OCI-LY3 (cell line): Measurements from ENCODE around the gene ANKRD6.

Experiments used
- H2AFZ ChIP-seq: fragments of 200-600, 300-600 bp; shearing (Covaris generic); 2 replicates; pipeline ENCODE4 v1.6.0; 2014; ENCODE audit warnings: antibody characterized with exemption, low read depth, low read length
- H3K27ac ChIP-seq: fragments of 200-600, 300-600 bp; sonication (generic); 2 replicates; pipeline ENCODE4 v1.5.1; 2014; ENCODE audit warnings: mild to moderate bottlenecking, low read length, moderate library complexity, mixed read lengths
- H3K27me3 ChIP-seq: fragments of 200-600, 300-600 bp; sonication (generic); 2 replicates; pipeline ENCODE4 v1.6.1; 2014; ENCODE audit warnings: low read depth, low read length, mixed read lengths
- H3K36me3 ChIP-seq: fragments of 200-600, 300-600 bp; sonication (generic); replicated peaks from 2 replicates; pipeline ENCODE3; 2014; ENCODE audit warnings: low read depth, low read length, mixed read lengths
- H3K4me1 ChIP-seq: fragments of 300-600, 200-600 bp; sonication (generic); 2 replicates; pipeline ENCODE4 v1.6.1; 2014; ENCODE audit warnings: low read length, mixed read lengths
- H3K4me2 ChIP-seq: fragments of 200-600, 300-600 bp; sonication (generic); 2 replicates; pipeline ENCODE4 v1.6.1; 2014; ENCODE audit warnings: low read length, mixed read lengths
- H3K4me3 ChIP-seq: fragments of 300-600, 200-600 bp; sonication (generic); 2 replicates; pipeline ENCODE4 v1.5.1; 2014; ENCODE audit warnings: antibody characterized with exemption, mild to moderate bottlenecking, low read length, moderate library complexity
- H3K79me2 ChIP-seq: fragments of 300-600, 200-600 bp; shearing (Covaris generic); 2 replicates; pipeline ENCODE4 v1.6.1; 2014; ENCODE audit warnings: mild to moderate bottlenecking, low read length, mixed read lengths
- H3K9ac ChIP-seq: fragments of 300-600, 200-600 bp; shearing (Covaris generic); 2 replicates; pipeline ENCODE4 v1.6.0; 2014; ENCODE audit warnings: mild to moderate bottlenecking, low read length, moderate library complexity
- H3K9me3 ChIP-seq: fragments of 200-600, 300-600 bp; shearing (Covaris generic); 2 replicates; pipeline ENCODE4 v1.6.1; 2014; ENCODE audit warnings: low read length, mixed read lengths; ENCODE audit not compliant: insufficient read depth
- H4K20me1 ChIP-seq: fragments of 200-600, 300-600 bp; sonication (generic); 2 replicates; pipeline ENCODE4 v1.6.1; 2016; ENCODE audit warnings: low read length, mixed read lengths; ENCODE audit not compliant: insufficient read depth
- EZH2phosphoT487 ChIP-seq: fragments of 200-600 bp; shearing (Covaris generic); IDR thresholded peaks from 2 replicates; pipeline ENCODE4 v1.6.1; 2018; ENCODE audit warnings: antibody characterized with exemption, mixed run types, low read depth
- TF ChIP-seq, protein P1 (sequence below): fragments of 200-600, 300-600 bp; sonication (generic); IDR thresholded peaks from 2 replicates; pipeline ENCODE4 v1.5.1; 2014; ENCODE audit warnings: antibody characterized with exemption, low read length, low read depth

ANKRD6 gene

DNA sequence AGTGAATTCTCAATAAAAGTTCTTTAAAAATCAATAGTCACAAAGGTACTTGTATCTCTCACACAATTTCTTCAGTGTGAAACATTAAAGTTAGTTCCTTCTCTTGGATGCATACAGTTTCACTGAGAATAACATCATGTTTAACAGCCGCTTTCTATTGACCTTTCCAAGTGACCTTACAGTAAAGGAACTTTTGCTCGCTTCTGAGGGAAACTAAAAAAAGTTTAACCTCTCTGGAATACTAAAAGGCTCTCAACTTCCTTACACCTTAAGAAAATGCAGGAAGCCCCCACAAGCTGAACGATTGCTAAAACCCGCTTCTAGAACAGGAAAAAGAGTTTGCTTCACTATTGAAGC lies 22.2 kb upstream of the ANKRD6 start:
- Histone ChIP-seq H3K4me1 (peaks cover 14% of the 10 kb centered on the region), H3K27me3 (peaks cover 56% of the 10 kb centered on the region), H3K79me2 (no peaks in the 10 kb centered on the region), H4K20me1 (peaks cover 18% of the 10 kb centered on the region; the same call in 1 of the 2 replicates), H2AFZ (no peak overlapping the region), H3K27ac (no peak overlapping the region), H3K9ac (peak overlapping the region; percentile 71; the same call in 1 of the 2 replicates), H3K4me3 (peak overlapping the region; percentile 94), H3K36me3 (no peaks in the 10 kb centered on the region), H3K9me3 (no peaks in the 10 kb centered on the region), H3K4me2 (peak overlapping the region; percentile 96)
- TF ChIP-seq, protein P1, sequence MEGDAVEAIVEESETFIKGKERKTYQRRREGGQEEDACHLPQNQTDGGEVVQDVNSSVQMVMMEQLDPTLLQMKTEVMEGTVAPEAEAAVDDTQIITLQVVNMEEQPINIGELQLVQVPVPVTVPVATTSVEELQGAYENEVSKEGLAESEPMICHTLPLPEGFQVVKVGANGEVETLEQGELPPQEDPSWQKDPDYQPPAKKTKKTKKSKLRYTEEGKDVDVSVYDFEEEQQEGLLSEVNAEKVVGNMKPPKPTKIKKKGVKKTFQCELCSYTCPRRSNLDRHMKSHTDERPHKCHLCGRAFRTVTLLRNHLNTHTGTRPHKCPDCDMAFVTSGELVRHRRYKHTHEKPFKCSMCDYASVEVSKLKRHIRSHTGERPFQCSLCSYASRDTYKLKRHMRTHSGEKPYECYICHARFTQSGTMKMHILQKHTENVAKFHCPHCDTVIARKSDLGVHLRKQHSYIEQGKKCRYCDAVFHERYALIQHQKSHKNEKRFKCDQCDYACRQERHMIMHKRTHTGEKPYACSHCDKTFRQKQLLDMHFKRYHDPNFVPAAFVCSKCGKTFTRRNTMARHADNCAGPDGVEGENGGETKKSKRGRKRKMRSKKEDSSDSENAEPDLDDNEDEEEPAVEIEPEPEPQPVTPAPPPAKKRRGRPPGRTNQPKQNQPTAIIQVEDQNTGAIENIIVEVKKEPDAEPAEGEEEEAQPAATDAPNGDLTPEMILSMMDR, result no peak
- TF ChIP-seq EZH2phosphoT487, result no peak

DNA sequence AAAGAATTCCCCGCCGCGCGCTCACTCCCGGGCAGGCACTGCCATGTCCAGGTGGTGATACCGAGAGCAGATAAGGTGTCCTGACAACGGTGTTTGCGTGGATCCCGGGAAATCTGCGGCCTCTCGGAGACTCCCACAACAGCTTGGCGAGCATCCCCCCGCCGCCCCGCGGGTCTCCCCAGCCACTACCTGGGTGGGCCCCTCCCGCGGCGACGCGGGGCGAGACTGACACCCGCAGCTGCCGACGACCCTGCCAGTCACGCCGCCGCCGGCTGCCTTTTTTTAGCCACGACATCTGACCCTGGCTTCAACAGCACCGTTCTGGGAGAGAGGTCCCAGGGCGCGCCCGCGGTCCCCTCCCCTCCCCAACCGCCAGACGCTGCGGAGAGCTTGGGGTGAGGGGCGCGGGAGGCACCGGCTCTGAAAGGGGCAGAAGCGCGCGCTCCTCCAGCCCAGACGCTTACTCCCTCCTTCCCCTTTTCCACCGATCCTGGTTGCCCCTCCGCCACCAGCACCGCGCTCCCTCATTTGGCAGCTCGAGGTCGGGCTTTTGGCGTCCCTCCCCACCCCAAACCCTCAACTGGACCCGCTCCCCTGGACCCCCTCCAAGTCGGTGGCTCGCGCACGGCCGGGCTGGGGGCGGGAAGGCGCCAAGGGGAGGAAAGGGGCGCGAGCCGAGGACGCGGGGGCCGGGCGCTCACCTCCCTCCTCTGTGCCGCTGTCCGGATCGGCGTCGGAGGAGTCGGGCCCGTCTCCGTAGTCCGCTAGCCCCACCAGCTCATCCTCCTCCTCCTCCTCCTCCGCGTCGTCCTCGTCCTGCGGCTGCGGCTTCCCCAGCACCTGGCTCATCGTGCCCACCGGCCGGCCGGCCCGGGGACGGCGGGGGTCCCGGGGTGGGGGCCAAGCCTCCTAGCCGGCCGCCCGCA lies 21.5 kb upstream of the ANKRD6 start:
- H4K20me1 ChIP-seq, result peaks cover 18% of the 10 kb centered on the region; the same call in 1 of the 2 replicates
- peak overlapping the region; percentile 96 for H3K4me2 ChIP-seq
- peaks cover 14% of the 10 kb centered on the region for H3K4me1 ChIP-seq
- peak overlapping the region; percentile 74; the same call in 1 of the 2 replicates for H2AFZ ChIP-seq
- no peaks in the 10 kb centered on the region for H3K36me3 ChIP-seq
- no peaks in the 10 kb centered on the region for H3K9me3 ChIP-seq
- no peak for TF ChIP-seq EZH2phosphoT487
- TF ChIP-seq, protein P1, result no peak
- peak overlapping the region; percentile 71 for H3K9ac ChIP-seq
- H3K4me3 ChIP-seq, result peak overlapping the region; percentile 94
- H3K27me3 ChIP-seq, result peaks cover 56% of the 10 kb centered on the region
- no peak overlapping the region for H3K27ac ChIP-seq
- H3K79me2 ChIP-seq, result no peaks in the 10 kb centered on the region

DNA sequence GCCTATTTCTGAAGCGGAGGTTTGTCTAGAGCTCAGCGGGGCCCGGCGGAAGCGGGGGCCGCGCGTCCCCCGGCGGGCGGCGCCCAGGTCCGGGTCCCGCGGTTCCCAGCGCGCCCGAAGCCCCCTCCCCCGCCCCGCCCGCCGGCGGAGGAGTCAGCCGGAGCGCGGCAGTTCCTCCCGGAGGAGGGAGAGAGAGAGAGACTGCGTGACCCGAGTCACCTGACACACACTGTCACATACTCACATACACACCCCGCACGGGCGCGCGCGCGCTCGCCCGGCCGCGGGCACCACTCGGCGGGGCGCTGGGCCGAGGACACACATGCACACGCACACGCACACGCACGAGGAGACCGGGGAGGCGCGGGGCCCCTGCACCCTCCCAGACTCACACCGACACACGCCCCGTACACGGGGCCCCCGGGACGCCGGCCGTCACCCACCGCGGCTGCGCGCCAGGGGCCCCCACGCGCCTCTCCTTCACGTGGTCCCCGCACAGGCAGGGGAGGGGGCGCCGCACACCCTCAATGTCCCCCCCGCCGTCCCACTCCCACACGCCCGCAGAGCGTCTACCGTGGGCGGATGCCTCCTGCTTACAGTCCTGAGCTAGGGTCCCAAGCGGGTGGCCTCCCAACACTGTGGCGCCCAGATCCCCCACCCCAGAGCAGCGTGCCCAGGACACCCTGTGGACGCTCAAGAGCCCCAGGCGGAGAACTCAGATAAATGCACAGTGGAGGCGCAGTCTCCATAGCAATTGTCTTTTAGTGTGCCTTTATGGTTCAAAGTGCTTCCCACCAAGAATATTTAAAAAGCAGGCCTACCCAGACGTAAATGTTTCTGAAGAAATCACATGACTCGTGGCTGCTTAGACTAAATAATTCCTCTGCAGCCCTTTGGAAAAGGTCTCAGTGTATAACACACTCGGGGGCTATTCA lies 20.6 kb upstream of the ANKRD6 start, which contains the start of gene RRAGD:
TSS of gene RRAGD (minus strand) at position 203 of the 935 bp plus-strand sequence. CDS start 280 bp downstream, outside the sequence.
- Histone ChIP-seq H3K4me3 (peak within 1 kb of the TSS; percentile 94), H3K9ac (peak within 1 kb of the TSS; percentile 71), H2AFZ (peak within 1 kb of the TSS; percentile 86), H3K36me3 (no peaks in the 10 kb centered on the region), H3K9me3 (no peaks in the 10 kb centered on the region), H3K4me2 (peak within 1 kb of the TSS; percentile 96), H3K27me3 (peaks cover 62% of the 10 kb centered on the region), H3K79me2 (no peaks in the 10 kb centered on the region), H3K27ac (no peak within 1 kb of the TSS), H3K4me1 (peaks cover 14% of the 10 kb centered on the region), H4K20me1 (peaks cover 18% of the 10 kb centered on the region; the same call in 1 of the 2 replicates)
- TF ChIP-seq, protein P1, result 0 out of 2 replicates have a peak, but pooled peaks have one; percentile 3
- no peak for TF ChIP-seq EZH2phosphoT487
